Activated effector memory CD4-positive, alpha-beta T cell treated with anti-CD3 and anti-CD28 coated beads, Interleukin-2, amount 50 U/mL, for 16 hours (primary cell): ENCODE data around the gene FMO3.

Experiments used
- DNase-seq: peaks from one replicate; pipeline ENCODE4 v3.0.0-alpha.2; 2020

Gene FMO3

GRCh38 chr1:171090604-171091003 is at the start of gene FMO3:
TSS of gene FMO3 (plus strand) at chr1:171090905. CDS start at chr1:171092659, 1,754 bp downstream.
- no peak for DNase-seq

GRCh38 chr1:171048014-171048413 is 42.7 kb upstream of the FMO3 start:
- no peak for DNase-seq

GRCh38 chr1:171052977-171053376 is 37.7 kb upstream of the FMO3 start:
- DNase-seq = no peak

- no peak for DNase-seq
Observed at GRCh38 chr1:171055966-171056643, 34.6 kb upstream of the FMO3 start.

GRCh38 chr1:171061425-171062143 is 29.1 kb upstream of the FMO3 start:
- no peak for DNase-seq

GRCh38 chr1:171062902-171063301 is 27.8 kb upstream of the FMO3 start:
- DNase-seq = no peak

- no peak for DNase-seq
Observed at GRCh38 chr1:171075041-171075440, 15.7 kb upstream of the FMO3 start.

- no peak for DNase-seq
Observed at GRCh38 chr1:171081314-171081753, 9.4 kb upstream of the FMO3 start.

GRCh38 chr1:171081763-171082201 is 8.9 kb upstream of the FMO3 start:
- no peak for DNase-seq

GRCh38 chr1:171082606-171083005 is 8.1 kb upstream of the FMO3 start:
- no peak for DNase-seq

GRCh38 chr1:171083222-171083621 is 7.5 kb upstream of the FMO3 start:
- no peak for DNase-seq

- no peak for DNase-seq
Observed at GRCh38 chr1:171084091-171084490, 6.6 kb upstream of the FMO3 start.

GRCh38 chr1:171084870-171085269 is 5.8 kb upstream of the FMO3 start:
- no peak for DNase-seq

- DNase-seq = no peak
Observed at GRCh38 chr1:171087896-171088295, 2.8 kb upstream of the FMO3 start.

- no peak for DNase-seq
Observed at GRCh38 chr1:171103862-171104261, 13.2 kb downstream of the FMO3 start.

- no peak for DNase-seq
Observed at GRCh38 chr1:171107262-171107940, 16.7 kb downstream of the FMO3 start.

- no peak for DNase-seq
Observed at GRCh38 chr1:171107969-171108368, 17.3 kb downstream of the FMO3 start.

GRCh38 chr1:171109966-171110365 is 19.3 kb downstream of the FMO3 start:
- DNase-seq = no peak

- no peak for DNase-seq
Observed at GRCh38 chr1:171110621-171111326, 20.1 kb downstream of the FMO3 start.

- no peak for DNase-seq
Observed at GRCh38 chr1:171112119-171112518, 21.4 kb downstream of the FMO3 start.

GRCh38 chr1:171113382-171113781 is 22.7 kb downstream of the FMO3 start:
- DNase-seq = no peak

GRCh38 chr1:171115280-171115897 is 24.7 kb downstream of the FMO3 start:
- no peak for DNase-seq

GRCh38 chr1:171116676-171117075 is 26.0 kb downstream of the FMO3 start:
- no peak for DNase-seq
